Choroid plexus epithelial cell (primary cell): Measurements from ENCODE around the gene FHOD3.

Source experiments
- DNase-seq: peaks from one replicate; pipeline ENCODE4 v3.0.0-alpha.2; 2010; ENCODE audit warnings: low read depth
- H3K4me3 ChIP-seq: 2 replicates; pipeline ENCODE4 v1.5.1; 2011; ENCODE audit warnings: low read depth, mild to moderate bottlenecking, control low read depth, low read length, moderate library complexity
- TF ChIP-seq, protein P1 (sequence below): conservative IDR thresholded peaks from 2 replicates; pipeline ENCODE4 v1.5.1; 2011; ENCODE audit warnings: low read depth, mild to moderate bottlenecking, control low read depth, inconsistent platforms, low read length, moderate library complexity

The FHOD3 gene

GRCh38 chr18:36427369-36427768 lies 129.9 kb downstream of the FHOD3 start:
- no peak overlapping the region for H3K4me3 ChIP-seq
- TF ChIP-seq, protein P1, sequence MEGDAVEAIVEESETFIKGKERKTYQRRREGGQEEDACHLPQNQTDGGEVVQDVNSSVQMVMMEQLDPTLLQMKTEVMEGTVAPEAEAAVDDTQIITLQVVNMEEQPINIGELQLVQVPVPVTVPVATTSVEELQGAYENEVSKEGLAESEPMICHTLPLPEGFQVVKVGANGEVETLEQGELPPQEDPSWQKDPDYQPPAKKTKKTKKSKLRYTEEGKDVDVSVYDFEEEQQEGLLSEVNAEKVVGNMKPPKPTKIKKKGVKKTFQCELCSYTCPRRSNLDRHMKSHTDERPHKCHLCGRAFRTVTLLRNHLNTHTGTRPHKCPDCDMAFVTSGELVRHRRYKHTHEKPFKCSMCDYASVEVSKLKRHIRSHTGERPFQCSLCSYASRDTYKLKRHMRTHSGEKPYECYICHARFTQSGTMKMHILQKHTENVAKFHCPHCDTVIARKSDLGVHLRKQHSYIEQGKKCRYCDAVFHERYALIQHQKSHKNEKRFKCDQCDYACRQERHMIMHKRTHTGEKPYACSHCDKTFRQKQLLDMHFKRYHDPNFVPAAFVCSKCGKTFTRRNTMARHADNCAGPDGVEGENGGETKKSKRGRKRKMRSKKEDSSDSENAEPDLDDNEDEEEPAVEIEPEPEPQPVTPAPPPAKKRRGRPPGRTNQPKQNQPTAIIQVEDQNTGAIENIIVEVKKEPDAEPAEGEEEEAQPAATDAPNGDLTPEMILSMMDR = no peak
- no peak for DNase-seq

- H3K4me3 ChIP-seq = no peak overlapping the region
- no peak for DNase-seq
- TF ChIP-seq, protein P1 = no peak
These were observed 130.3 kb downstream of the FHOD3 start for GRCh38 chr18:36427831-36428230.

DNA sequence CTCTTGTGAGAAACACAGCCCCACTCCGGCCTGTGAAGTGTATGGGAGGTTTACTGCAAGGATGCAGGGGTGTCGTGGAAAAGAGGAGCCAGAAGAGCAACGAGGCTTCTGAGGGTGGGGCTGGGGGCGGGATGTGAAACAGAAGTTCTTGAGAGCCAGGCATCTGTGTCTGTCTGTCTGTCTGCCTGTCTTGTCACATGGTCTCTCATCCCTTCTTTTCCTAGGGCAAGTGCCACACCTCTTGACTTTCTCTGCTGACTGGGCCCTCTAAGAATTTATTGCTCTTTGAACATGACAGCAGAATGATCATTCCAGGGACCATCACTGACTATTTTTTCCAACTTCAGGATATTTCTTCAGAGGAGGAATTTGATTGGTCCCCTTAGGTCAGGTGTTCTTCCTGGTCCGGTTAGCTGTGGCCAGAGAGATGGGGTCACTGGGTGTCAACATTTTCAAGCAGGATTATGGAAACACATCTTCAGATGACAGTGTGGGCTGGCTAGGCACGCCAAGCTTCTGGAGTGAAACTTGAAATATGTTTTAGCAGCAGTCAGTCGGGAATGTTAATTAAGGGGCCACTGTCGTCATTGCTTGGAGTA lies 131.0 kb downstream of the FHOD3 start:
- TF ChIP-seq, protein P1 = no peak
- H3K4me3 ChIP-seq = no peak overlapping the region
- DNase-seq = no peak

DNA sequence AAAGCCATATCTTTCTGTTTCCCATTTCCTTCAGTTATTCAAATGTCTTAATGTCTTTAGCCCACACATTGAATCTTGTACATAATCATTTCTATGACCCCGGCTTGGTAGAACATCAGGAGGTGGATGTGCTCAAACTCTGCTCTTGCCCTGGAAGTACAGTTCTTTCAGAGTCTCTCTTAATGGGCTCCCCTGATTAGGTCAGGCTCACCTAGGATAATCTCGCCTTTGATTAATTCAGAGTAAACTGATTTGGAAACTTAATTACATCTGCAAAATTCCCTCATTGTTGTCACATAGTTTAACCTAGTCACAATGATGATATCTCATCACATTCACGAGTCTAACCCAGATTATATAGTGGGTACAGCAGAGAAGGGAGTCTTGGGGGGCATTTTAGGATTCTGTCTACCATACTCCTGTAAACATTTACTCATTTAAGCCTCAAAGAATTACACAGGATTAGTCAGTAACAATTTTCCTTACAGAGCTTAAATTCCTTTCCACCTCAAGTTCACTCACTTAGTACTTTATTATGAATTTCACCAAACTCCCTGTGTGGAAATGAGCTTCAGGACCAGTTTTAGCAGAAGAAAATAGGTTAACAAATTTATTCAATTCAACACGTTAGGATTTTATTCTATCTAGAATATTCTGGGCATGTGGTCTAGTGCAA lies 135.5 kb downstream of the FHOD3 start:
- TF ChIP-seq, protein P1 = no peak
- DNase-seq = no peak
- H3K4me3 ChIP-seq = no peak overlapping the region

GRCh38 chr18:36436387-36436786 lies 138.9 kb downstream of the FHOD3 start:
- TF ChIP-seq, protein P1 = no peak
- H3K4me3 ChIP-seq = no peak overlapping the region
- no peak for DNase-seq

DNA sequence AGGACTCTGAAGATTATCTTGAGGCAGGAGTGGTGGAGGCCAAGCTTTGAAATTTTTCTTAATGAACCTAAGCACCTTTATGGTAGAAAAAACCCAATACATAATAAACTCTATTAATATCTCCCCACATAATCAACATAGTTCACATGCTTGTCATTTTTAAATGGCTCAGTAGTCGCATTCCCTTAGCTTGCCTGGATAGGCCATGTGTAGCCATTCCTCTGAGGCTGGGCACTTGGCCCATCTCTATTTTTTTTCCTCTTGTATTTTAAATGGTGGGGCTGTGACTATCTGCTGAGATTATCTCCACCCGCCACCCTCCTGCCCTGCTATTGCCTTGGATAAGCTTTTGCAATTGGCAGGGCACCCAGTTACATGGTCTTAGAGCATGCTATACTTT lies 143.1 kb downstream of the FHOD3 start:
- no peak overlapping the region for H3K4me3 ChIP-seq
- TF ChIP-seq, protein P1 = no peak
- peak; percentile 40 for DNase-seq
